PFSK-1 (cell line): ENCODE data around the gene TAX1BP3.

Experiments
- FOXP2 ChIP-seq: optimal IDR thresholded peaks from 2 replicates; pipeline ENCODE3; 2011; ENCODE audit warnings: borderline replicate concordance, control low read depth, inconsistent platforms; ENCODE audit not compliant: insufficient read depth; ENCODE audit errors: extremely low read length, extremely low read depth
- POLR2AphosphoS5 ChIP-seq: IDR thresholded peaks from 2 replicates; pipeline ENCODE4 v1.6.1; 2012; ENCODE audit warnings: low read depth, mild to moderate bottlenecking, control low read depth, low read length, moderate library complexity
- REST ChIP-seq, 2 experiments: IDR thresholded peaks; 2 replicates each; pipeline versions ENCODE4 v1.6.1 to v1.8.0; 2011 to 2012; ENCODE audit warnings: low read depth in 2 of 2, low read length in 2 of 2, control low read depth in 1 of 2, inconsistent platforms in 1 of 2, mild to moderate bottlenecking in 1 of 2, moderate library complexity in 1 of 2; ENCODE audit not compliant: insufficient read depth in 1 of 2
- SIN3A ChIP-seq: IDR thresholded peaks from 2 replicates; pipeline ENCODE4 v1.6.1; 2012; ENCODE audit warnings: mild to moderate bottlenecking, low read length, moderate library complexity, borderline replicate concordance; ENCODE audit not compliant: insufficient read depth
- TAF1 ChIP-seq: IDR thresholded peaks from 2 replicates; pipeline ENCODE4 v1.6.1; 2012; ENCODE audit warnings: low read length, control low read depth, borderline replicate concordance; ENCODE audit not compliant: insufficient read depth

Gene TAX1BP3

DNA sequence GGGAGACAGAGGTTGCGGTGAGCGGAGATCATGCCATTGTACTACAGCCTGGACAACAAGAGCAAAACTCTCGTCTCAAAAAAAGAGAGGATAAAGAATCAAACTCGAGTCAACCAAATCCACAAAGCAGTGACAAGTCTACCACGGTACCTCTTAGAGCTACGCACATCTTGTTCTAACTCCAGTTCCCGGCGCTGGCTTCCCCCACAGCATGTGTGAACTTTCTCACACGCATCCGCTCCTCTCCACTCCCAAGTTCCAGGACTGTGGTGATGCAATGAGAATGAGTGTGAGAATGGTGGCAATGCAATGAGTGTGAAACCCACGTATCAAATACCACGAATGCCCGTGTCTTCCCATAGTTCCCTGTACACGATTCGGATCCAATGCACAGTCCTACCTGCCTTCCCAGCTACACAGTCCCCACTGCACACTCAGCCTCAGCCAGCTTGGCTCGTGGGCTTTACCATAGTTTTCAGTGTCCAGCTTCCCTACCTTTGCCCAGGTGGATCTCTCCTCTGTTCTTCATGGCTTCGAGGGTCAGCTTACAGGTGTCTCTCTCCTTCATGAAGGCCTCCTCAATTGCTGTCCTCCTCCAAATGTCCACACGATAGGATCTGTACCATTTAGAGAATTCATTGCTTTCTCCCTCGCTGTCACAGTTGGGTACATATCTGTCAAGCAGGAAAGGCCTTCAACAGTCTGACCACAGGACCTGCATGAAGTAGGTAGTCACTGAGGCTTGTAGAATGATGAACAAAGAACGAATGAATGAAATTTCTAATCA is 36.7 kb upstream of the TAX1BP3 start:
- TF ChIP-seq SIN3A (no peak), FOXP2 (no peak), POLR2AphosphoS5 (no peak), REST (IDR thresholded peaks at IDR 0.05; ENCODE audit: insufficient read depth in 1 of 2, low read depth in 2 of 2, low read length in 2 of 2) (no peak), TAF1 (no peak)

DNA sequence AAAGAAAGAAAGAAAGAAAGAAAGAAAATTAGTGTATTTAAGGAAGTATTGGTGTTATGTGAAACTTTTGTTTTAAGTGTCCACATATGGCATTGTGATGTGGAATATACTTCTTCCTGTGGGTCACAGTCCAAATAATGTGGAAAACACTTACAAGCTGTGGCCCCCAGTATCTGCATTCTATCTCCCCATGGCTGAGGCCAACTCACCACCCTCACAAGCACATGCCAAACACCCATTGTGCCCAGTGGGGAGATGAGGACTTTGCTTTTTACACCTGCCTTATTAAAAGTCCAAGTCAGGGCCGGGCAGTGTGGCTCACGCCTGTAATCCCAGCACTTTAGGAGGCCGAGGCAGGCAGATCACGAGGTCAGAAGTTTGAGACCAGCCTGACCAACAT is 31.6 kb upstream of the TAX1BP3 start:
- TF ChIP-seq TAF1 (no peak), SIN3A (no peak), REST (IDR thresholded peaks at IDR 0.05; ENCODE audit: insufficient read depth in 1 of 2, low read depth in 2 of 2, low read length in 2 of 2) (no peak), FOXP2 (no peak), POLR2AphosphoS5 (no peak)

- TF ChIP-seq POLR2AphosphoS5 (no peak), FOXP2 (no peak), TAF1 (no peak), SIN3A (no peak), REST (IDR thresholded peaks at IDR 0.05; ENCODE audit: insufficient read depth in 1 of 2, low read depth in 2 of 2, low read length in 2 of 2) (no peak)
Observed at GRCh38 chr17:3698139-3698538, 29.8 kb upstream of the TAX1BP3 start.

- TF ChIP-seq POLR2AphosphoS5 = no peak
- TF ChIP-seq SIN3A = no peak
- no peak for TF ChIP-seq FOXP2
- TF ChIP-seq TAF1 = no peak
- TF ChIP-seq REST (IDR thresholded peaks at IDR 0.05; ENCODE audit: insufficient read depth in 1 of 2, low read depth in 2 of 2, low read length in 2 of 2) = no peak
Observed at GRCh38 chr17:3697103-3697476, 28.7 kb upstream of the TAX1BP3 start.
